ENCODE data around the gene ADAM23. TPM values are rescaled to one million over a fixed set of nuclear protein-coding genes. Genes with fewer than 3 reads are reported as not detected.

The ADAM23 gene
- total RNA-seq, 2 donors from 2014 or later: 1.3 to 10.7 TPM

DNA sequence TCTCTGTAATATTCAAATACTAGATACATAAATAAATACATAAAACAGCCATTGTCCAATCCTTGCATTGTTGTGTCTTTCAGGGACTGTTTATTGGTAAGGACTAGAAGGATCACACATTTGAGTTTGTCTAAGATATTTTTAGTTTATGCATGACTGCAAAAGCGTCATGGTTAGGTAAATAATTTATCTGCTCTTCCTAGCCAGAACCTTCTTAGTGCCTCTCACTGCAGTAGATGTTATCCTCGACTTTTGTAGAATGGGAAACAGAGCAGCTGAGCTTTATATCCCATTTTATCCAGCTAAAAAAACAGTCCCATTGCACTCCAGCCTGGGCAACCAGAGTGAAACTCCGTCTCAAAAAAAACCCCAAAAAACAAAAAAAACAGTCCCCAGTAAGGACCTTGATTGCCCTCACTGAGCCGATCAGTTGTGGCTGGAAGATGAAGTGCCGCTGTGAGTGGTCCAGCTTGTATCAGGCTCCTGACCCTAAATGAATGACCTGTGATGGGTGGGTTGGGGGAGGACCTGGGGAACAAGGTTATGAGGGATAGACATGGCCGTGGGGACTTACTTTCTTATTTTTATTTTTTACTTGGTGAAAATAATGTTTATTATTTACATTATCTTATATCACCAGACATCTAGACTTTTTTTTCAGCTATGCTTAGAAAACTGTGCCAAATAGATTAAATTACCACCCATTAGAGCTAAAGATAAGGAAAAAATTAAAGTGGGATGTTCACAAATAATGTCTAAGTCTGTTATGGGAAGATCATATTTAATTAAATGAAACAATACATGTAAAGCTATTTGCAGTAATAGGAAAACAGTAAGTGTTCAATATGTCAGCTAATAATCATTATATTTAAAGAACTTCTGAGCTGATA is 10.9 kb upstream of the ADAM23 start:
- H3K27ac ChIP-seq: no peak overlapping the region
- DNase-seq (ENCODE audit: low spot score): no peak
- H3K4me1 ChIP-seq (replicated peaks): no peaks in the 10 kb centered on the region
- H3K4me3 ChIP-seq: no peak overlapping the region
- no peaks in the 10 kb centered on the region for H3K9me3 ChIP-seq
- intact Hi-C loops (cut with DNase I): no loop called here
- no peaks in the 10 kb centered on the region for H3K36me3 ChIP-seq
- H3K27me3 ChIP-seq (replicated peaks; ENCODE audit: insufficient read depth): no peaks in the 10 kb centered on the region
- WGBS: 62% methylated on average over 6 of the region's 6 CpGs
- TF ChIP-seq, protein P1, sequence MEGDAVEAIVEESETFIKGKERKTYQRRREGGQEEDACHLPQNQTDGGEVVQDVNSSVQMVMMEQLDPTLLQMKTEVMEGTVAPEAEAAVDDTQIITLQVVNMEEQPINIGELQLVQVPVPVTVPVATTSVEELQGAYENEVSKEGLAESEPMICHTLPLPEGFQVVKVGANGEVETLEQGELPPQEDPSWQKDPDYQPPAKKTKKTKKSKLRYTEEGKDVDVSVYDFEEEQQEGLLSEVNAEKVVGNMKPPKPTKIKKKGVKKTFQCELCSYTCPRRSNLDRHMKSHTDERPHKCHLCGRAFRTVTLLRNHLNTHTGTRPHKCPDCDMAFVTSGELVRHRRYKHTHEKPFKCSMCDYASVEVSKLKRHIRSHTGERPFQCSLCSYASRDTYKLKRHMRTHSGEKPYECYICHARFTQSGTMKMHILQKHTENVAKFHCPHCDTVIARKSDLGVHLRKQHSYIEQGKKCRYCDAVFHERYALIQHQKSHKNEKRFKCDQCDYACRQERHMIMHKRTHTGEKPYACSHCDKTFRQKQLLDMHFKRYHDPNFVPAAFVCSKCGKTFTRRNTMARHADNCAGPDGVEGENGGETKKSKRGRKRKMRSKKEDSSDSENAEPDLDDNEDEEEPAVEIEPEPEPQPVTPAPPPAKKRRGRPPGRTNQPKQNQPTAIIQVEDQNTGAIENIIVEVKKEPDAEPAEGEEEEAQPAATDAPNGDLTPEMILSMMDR (IDR thresholded peaks at IDR 0.05): no peak
- TF ChIP-seq POLR2AphosphoS5 (IDR thresholded peaks at IDR 0.05) (no peak), POLR2A (IDR thresholded peaks at IDR 0.05) (no peak)

DNA sequence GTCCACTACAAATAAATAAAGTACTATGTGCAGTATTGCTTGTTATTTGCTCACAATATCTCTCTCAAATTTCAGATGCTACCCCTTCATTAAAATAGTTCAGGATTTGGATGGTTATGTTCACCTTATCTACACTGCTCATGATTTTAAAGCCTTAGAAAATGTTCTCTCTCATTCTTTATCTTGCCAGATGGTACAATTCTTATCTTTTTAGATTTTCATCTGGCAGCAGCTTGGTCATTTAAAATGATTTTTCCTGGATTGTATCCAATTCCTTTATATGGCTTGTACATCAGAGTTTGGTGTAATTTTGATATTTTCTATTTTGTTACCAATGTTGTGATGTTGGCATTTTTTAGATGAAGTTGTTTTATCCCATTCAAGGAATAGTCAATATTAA is 10.1 kb upstream of the ADAM23 start:
- DNase-seq (ENCODE audit: low spot score): no peak
- H3K4me3 ChIP-seq: no peak overlapping the region
- TF ChIP-seq, protein P1 (IDR thresholded peaks at IDR 0.05): no peak
- no peak for TF ChIP-seq POLR2A (IDR thresholded peaks at IDR 0.05)
- no peak for TF ChIP-seq POLR2AphosphoS5 (IDR thresholded peaks at IDR 0.05)
- no peaks in the 10 kb centered on the region for H3K9me3 ChIP-seq
- H3K27ac ChIP-seq: no peak overlapping the region
- H3K36me3 ChIP-seq: no peaks in the 10 kb centered on the region
- no peaks in the 10 kb centered on the region for H3K27me3 ChIP-seq (replicated peaks; ENCODE audit: insufficient read depth)
- intact Hi-C loops (cut with DNase I): no loop called here
- H3K4me1 ChIP-seq (replicated peaks): no peaks in the 10 kb centered on the region

DNA sequence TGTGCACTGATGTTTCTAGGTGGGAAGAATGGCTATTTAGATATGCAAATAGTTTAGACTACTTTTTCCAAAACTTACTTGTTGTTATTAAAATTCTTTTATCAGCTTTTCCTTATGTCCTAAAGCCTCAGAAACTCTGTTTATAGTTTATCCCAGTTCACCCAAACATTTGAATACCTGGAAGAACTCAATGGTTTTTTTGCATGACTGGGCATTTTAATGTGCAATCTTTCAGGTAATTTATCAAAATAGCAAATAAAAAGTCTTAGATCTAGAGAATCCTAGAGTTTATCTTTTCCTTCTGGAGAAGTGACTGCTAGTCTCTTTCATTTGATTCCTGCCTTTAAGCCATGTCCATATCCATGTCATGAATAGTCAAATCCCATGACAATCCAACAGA is 9.6 kb upstream of the ADAM23 start:
- no peak for DNase-seq (ENCODE audit: low spot score)
- Histone ChIP-seq H3K4me1 (replicated peaks) (no peaks in the 10 kb centered on the region), H3K27ac (no peak overlapping the region), H3K9me3 (no peaks in the 10 kb centered on the region), H3K27me3 (replicated peaks; ENCODE audit: insufficient read depth) (no peaks in the 10 kb centered on the region), H3K4me3 (no peak overlapping the region), H3K36me3 (no peaks in the 10 kb centered on the region)
- intact Hi-C loops (cut with DNase I): no loop called here
- TF ChIP-seq, protein P1 (IDR thresholded peaks at IDR 0.05): no peak
- TF ChIP-seq POLR2A (IDR thresholded peaks at IDR 0.05): no peak
- TF ChIP-seq POLR2AphosphoS5 (IDR thresholded peaks at IDR 0.05): no peak

DNA sequence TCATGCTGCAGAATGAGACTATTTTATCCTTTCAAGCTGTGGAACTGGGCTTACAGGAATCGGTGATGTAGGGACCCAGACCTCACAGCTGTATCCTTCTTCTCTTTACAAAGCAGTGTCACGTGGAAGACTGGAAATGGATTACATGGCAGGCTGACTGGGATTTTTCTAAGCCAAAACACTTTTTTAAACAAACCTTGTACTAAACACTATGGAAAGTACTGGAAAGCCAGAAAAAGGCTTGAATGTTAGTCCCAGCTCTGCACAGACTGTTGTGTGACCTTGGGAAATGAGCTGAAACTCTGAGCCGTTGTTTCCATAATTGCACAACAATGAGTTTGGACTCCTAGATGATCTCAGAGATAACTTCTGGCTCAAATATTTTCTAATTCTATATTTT is 7.6 kb upstream of the ADAM23 start:
- H3K9me3 ChIP-seq: no peaks in the 10 kb centered on the region
- intact Hi-C loops (cut with DNase I): no loop called here
- no peak overlapping the region for H3K27ac ChIP-seq
- TF ChIP-seq POLR2AphosphoS5 (IDR thresholded peaks at IDR 0.05) (no peak), POLR2A (IDR thresholded peaks at IDR 0.05) (no peak)
- TF ChIP-seq, protein P1 (IDR thresholded peaks at IDR 0.05): no peak
- no peak for DNase-seq (ENCODE audit: low spot score)
- no peaks in the 10 kb centered on the region for H3K36me3 ChIP-seq
- 24% methylated on average over 3 of the region's 3 CpGs for WGBS
- H3K4me1 ChIP-seq (replicated peaks): no peaks in the 10 kb centered on the region
- H3K4me3 ChIP-seq: no peak overlapping the region
- H3K27me3 ChIP-seq (replicated peaks; ENCODE audit: insufficient read depth): no peaks in the 10 kb centered on the region

DNA sequence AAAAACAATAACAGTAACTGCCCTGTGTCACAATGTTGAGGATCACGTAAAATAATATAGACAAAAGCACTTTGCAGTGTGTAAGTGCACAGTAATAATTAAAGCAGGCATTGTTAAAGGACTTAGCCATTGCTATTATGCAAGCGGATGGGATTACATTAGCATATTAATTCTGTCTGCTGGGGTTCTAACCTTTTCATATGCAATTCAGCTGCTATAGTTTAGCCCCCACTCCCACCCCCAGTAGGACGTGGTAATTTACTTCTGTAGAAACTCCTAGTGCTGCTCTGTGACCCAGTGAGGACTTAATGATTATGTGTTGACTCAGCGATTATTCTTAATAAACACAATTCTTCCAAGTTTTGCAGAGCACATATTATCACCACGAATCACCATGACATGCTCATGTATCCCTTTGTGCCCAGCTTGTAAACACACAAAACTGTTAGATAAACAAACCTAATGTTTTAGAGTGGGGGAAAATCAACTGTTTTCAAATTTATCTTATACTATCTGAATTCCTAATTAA is 5.1 kb upstream of the ADAM23 start:
- Histone ChIP-seq H3K9me3 (no peaks in the 10 kb centered on the region), H3K27ac (no peak overlapping the region), H3K27me3 (replicated peaks; ENCODE audit: insufficient read depth) (peaks cover 2% of the 10 kb centered on the region), H3K36me3 (no peaks in the 10 kb centered on the region), H3K4me3 (no peak overlapping the region), H3K4me1 (replicated peaks) (no peaks in the 10 kb centered on the region)
- no peak for DNase-seq (ENCODE audit: low spot score)
- WGBS: 62% methylated on average over 5 of the region's 5 CpGs
- TF ChIP-seq POLR2A (IDR thresholded peaks at IDR 0.05): no peak
- TF ChIP-seq, protein P1 (IDR thresholded peaks at IDR 0.05): no peak
- no peak for TF ChIP-seq POLR2AphosphoS5 (IDR thresholded peaks at IDR 0.05)
- intact Hi-C loops (cut with DNase I): no loop called here

Measured in prostate gland (tissue), 2 donors.